Neuron (in vitro differentiated cells): ENCODE results near the gene TRIM21.
"Not testable (repeated sequence)": the region's sequence is repeated elsewhere in the genome, so short reads cannot be mapped to it uniquely, and the experiment has no call there.

Source experiments
- H2AFZ ChIP-seq: one replicate; pipeline ENCODE4 v1.6.1; 2013; ENCODE audit warnings: low read depth, mild to moderate bottlenecking, inconsistent platforms, low read length, moderate library complexity
- H3K27me3 ChIP-seq: one replicate; pipeline ENCODE4 v1.6.1; 2013; ENCODE audit warnings: low read length; ENCODE audit not compliant: insufficient read depth
- H3K36me3 ChIP-seq: one replicate; pipeline ENCODE4 v1.6.1; 2013; ENCODE audit warnings: low read length; ENCODE audit not compliant: insufficient read depth
- H3K4me1 ChIP-seq: one replicate; pipeline ENCODE4 v1.6.1; 2013; ENCODE audit warnings: low read length; ENCODE audit not compliant: insufficient read depth
- H3K4me3 ChIP-seq: 2 replicates; pipeline ENCODE4 v1.5.1; 2013; ENCODE audit warnings: mild to moderate bottlenecking, low read length, moderate library complexity
- H3K9me3 ChIP-seq: one replicate; pipeline ENCODE4 v1.6.1; 2013; ENCODE audit warnings: low read length

TRIM21 gene

GRCh38 chr11:4393209-4393857 is at the start of gene TRIM21:
Gene TRIM21 (minus strand): TSS chr11:4393702. CDS start chr11:4390409, 3,293 bp downstream.
- peak within 1 kb of the TSS; percentile 90 for H3K4me3 ChIP-seq
- no peaks in the 10 kb centered on the region for H3K27me3 ChIP-seq
- H3K9me3 ChIP-seq = no peaks in the 10 kb centered on the region
- H3K36me3 ChIP-seq = peaks cover 16% of the 10 kb centered on the region
- no peaks in the 10 kb centered on the region for H3K4me1 ChIP-seq
- H2AFZ ChIP-seq = peak within 1 kb of the TSS; percentile 89

- no peaks in the 10 kb centered on the region for H3K4me1 ChIP-seq
- H3K27me3 ChIP-seq = no peaks in the 10 kb centered on the region
- H3K9me3 ChIP-seq = peaks cover 2% of the 10 kb centered on the region
- H3K36me3 ChIP-seq = no peaks in the 10 kb centered on the region
- no peak overlapping the region for H3K4me3 ChIP-seq
- H2AFZ ChIP-seq = no peak overlapping the region
Observed at GRCh38 chr11:4441515-4441914, 48.0 kb upstream of the TRIM21 start.

GRCh38 chr11:4436411-4436810 is 42.9 kb upstream of the TRIM21 start:
- H3K27me3 ChIP-seq = no peaks in the 10 kb centered on the region
- H3K4me3 ChIP-seq = no peak overlapping the region
- H2AFZ ChIP-seq = no peak overlapping the region
- no peaks in the 10 kb centered on the region for H3K4me1 ChIP-seq
- H3K9me3 ChIP-seq = peaks cover 2% of the 10 kb centered on the region
- H3K36me3 ChIP-seq = no peaks in the 10 kb centered on the region

DNA sequence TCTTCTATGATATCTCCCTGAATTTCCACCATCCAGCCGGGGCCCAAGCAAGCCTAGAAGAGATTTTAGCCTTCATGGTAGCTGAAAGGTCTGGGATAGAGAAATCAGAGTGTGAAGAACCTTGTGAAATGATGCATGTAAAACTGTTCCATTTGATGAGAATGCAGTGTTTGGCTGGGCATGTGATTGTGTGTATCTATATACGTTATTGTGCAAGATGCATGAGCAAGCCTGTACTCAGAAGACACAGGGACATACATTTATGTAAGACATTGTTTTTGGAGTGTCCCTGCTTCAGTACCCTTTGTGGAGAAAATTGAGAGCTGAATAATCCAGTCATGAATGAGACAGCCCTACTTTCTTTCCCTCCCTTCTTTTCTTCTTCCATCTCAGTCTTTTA is 40.4 kb upstream of the TRIM21 start:
- Histone ChIP-seq H2AFZ (no peak overlapping the region), H3K27me3 (no peaks in the 10 kb centered on the region), H3K4me1 (no peaks in the 10 kb centered on the region), H3K4me3 (no peak overlapping the region), H3K9me3 (no peaks in the 10 kb centered on the region), H3K36me3 (no peaks in the 10 kb centered on the region)

GRCh38 chr11:4430051-4430450 is 36.5 kb upstream of the TRIM21 start:
- no peaks in the 10 kb centered on the region for H3K27me3 ChIP-seq
- H3K9me3 ChIP-seq = no peaks in the 10 kb centered on the region
- no peaks in the 10 kb centered on the region for H3K36me3 ChIP-seq
- no peak overlapping the region for H3K4me3 ChIP-seq
- no peaks in the 10 kb centered on the region for H3K4me1 ChIP-seq
- no peak overlapping the region for H2AFZ ChIP-seq

DNA sequence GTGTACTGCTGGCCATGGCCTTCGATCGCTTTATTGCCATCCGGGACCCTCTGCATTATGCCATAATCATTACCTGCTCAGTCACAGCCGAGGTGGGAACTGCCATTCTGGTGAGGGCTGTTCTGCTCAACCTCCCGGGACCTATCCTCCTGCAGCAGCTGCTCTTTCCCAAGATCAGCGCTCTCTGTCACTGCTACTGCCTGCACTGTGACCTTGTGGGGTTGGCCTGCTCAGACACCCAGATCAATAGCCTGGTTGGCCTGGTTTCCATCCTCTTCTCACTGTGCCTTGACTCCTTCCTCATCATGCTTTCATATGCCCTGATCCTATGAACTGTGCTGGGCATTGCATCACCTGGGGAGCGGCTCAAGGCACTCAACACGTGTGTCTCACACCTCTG is 24.9 kb upstream of the TRIM21 start:
- Histone ChIP-seq H3K36me3 (no peaks in the 10 kb centered on the region), H2AFZ (no peak overlapping the region), H3K9me3 (no peaks in the 10 kb centered on the region), H3K4me1 (no peaks in the 10 kb centered on the region), H3K4me3 (no peak overlapping the region), H3K27me3 (peaks cover 8% of the 10 kb centered on the region)

GRCh38 chr11:4416816-4417215 is 23.3 kb upstream of the TRIM21 start:
- Histone ChIP-seq H3K9me3 (no peaks in the 10 kb centered on the region), H2AFZ (no peak overlapping the region), H3K4me3 (no peak overlapping the region), H3K27me3 (peaks cover 8% of the 10 kb centered on the region), H3K4me1 (no peaks in the 10 kb centered on the region), H3K36me3 (no peaks in the 10 kb centered on the region)

DNA sequence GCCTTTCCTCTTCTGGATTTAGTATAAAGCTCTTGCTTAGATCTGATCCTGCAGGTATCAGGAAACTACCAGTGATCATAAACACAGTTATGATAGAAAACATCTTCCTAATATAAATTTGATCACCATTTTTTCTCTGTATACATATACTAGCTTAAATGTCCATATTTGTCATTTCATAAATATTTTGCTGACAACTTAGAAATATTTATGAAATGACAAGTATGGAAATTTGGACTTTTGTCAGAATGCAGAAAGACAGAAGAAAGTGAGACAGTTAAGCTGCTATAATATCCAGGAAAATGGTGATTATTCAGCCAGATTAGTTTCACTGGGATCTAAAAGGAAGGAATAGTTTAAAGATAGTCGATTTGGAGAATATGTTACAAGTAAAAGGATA is 22.8 kb upstream of the TRIM21 start:
- no peaks in the 10 kb centered on the region for H3K9me3 ChIP-seq
- H2AFZ ChIP-seq = no peak overlapping the region
- H3K4me1 ChIP-seq = no peaks in the 10 kb centered on the region
- H3K36me3 ChIP-seq = no peaks in the 10 kb centered on the region
- H3K4me3 ChIP-seq = no peak overlapping the region
- peaks cover 9% of the 10 kb centered on the region for H3K27me3 ChIP-seq

DNA sequence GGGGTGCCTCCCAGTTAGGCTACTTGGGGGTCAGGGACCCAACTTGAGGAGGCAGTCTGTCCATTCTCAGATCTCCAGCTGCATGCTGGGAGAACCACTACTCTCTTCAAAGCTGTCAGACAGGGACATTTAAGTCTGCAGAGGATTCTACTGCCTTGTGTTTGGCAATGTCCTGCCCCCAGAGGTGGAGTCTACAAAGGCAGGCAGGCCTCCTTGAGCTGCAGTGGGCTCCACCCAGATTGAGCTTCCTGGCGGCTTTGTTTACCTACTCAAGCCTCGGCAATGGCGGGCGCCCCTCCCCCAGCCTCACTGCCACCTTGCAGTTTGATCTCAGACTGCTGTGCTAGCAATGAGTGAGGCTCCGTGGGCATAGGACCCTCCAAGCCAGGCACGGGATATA is 12.7 kb upstream of the TRIM21 start:
- not testable (repeated sequence) for H3K4me3 ChIP-seq, H3K36me3 ChIP-seq, H2AFZ ChIP-seq, H3K27me3 ChIP-seq, H3K9me3 ChIP-seq, H3K4me1 ChIP-seq

DNA sequence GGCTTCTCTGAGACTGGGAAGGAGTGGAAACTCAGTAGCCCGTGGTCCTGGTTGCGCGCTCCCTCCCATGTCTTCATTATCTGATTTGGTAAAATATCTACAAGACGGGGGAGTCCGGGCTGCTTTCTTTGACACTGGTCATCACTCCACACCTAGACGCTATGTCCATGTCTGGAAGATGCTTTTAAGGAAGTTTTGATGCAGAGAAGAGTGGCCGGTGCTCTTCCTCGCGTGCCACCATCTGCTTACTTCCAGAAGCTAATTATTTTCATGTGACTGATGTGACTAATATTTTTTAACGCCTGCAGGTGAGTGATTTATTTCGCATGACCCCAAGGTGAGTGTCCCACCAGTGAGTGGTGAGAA is 339 bp upstream of the TRIM21 start:
- Histone ChIP-seq H3K4me3 (peak overlapping the region; percentile 90), H3K36me3 (peaks cover 13% of the 10 kb centered on the region), H2AFZ (peak overlapping the region; percentile 89), H3K9me3 (no peaks in the 10 kb centered on the region), H3K4me1 (no peaks in the 10 kb centered on the region), H3K27me3 (no peaks in the 10 kb centered on the region)

DNA sequence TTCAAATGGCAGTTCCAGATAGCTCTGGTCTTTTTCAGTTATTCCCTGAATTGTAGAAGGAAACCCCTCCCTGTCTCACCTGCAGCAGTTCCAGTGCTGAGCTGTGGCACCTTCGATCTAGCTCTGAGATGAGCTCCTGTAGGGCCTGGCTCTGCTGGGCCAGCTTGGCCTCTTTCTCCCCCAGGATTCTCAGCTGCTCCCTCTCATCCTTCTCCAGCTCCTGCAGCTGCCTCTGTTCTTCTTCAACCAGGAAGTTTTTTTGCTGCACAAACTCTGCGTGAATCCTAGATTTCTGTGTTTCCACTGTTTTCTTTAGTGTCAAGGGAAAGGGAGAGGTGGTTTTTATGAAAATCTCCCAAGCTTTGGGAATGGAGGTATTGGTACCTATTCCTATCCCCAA is 5.3 kb downstream of the TRIM21 start:
- no peak overlapping the region for H3K4me3 ChIP-seq
- H3K4me1 ChIP-seq = no peaks in the 10 kb centered on the region
- H3K36me3 ChIP-seq = peaks cover 16% of the 10 kb centered on the region
- H3K9me3 ChIP-seq = no peaks in the 10 kb centered on the region
- H2AFZ ChIP-seq = no peak overlapping the region
- no peaks in the 10 kb centered on the region for H3K27me3 ChIP-seq

DNA sequence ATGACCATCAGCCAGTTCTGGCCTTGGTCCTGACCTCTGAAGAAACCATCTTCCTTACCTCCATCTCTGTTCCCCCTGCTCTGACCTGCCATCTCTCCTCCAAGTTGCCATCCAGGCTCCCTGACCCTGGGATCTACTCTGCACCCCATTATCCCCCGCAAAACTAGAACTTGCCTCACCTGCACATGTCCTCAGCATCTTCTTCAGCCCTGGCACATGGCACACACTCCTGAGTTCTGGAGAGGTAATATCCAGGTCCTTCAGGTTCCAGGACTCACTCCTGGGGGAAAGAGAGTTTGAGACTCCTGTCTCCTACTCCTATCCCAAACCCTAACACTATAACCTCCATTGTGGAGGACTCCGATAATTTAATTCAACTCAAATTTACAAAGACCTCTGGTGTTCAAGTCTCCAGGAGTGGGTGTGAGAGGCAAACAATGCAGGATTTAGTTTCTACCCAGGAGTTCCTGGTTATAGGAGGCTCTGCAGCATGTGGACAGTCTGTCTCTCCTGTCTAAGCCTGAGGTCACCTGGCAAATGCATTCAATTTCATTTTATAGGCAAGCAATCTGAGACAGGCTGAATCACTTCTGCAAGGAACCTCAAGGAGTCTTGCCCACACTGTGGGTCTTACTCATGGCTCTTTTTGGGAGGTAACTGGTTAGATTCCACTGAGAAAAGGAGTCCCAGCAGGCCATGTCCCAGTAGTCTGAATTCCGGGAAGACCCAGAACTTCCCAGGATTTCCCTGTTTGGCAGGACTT is 7.3 kb downstream of the TRIM21 start:
- no peak overlapping the region for H2AFZ ChIP-seq
- no peaks in the 10 kb centered on the region for H3K27me3 ChIP-seq
- H3K9me3 ChIP-seq = no peaks in the 10 kb centered on the region
- H3K4me3 ChIP-seq = no peak overlapping the region
- peaks cover 16% of the 10 kb centered on the region for H3K36me3 ChIP-seq
- no peaks in the 10 kb centered on the region for H3K4me1 ChIP-seq

GRCh38 chr11:4381901-4382300 is 11.6 kb downstream of the TRIM21 start:
- no peak overlapping the region for H3K4me3 ChIP-seq
- no peaks in the 10 kb centered on the region for H3K36me3 ChIP-seq
- no peaks in the 10 kb centered on the region for H3K4me1 ChIP-seq

More at GRCh38 chr11:4381901-4382300, 11.6 kb downstream of the TRIM21 start:
- H3K9me3 ChIP-seq = no peaks in the 10 kb centered on the region
- peaks cover 3% of the 10 kb centered on the region for H3K27me3 ChIP-seq
- no peak overlapping the region for H2AFZ ChIP-seq
